ENCODE measurements around the gene DCANP1.

The DCANP1 gene

GRCh38 chr5:135456238-135457099, 9.3 kb upstream of the DCANP1 start:
- no peak for DNase-seq (ENCODE audit: low read depth, low spot score)

- no peak for DNase-seq (ENCODE audit: low read depth, low spot score)
These were observed 8.7 kb upstream of the DCANP1 start for GRCh38 chr5:135455876-135456237.

- DNase-seq (ENCODE audit: low read depth, low spot score): no peak
These were observed 7.8 kb upstream of the DCANP1 start for GRCh38 chr5:135454946-135455345.

- no peak for DNase-seq (ENCODE audit: low read depth, low spot score)
These were observed 6.5 kb upstream of the DCANP1 start for GRCh38 chr5:135453613-135454012.

- DNase-seq (ENCODE audit: low read depth, low spot score): no peak
These were observed 5.3 kb upstream of the DCANP1 start, which contains the start of gene TIFAB for GRCh38 chr5:135452321-135453030. TSS of gene TIFAB (minus strand) at chr5:135452351. CDS start at chr5:135449939, 2,412 bp downstream.

- no peak for DNase-seq (ENCODE audit: low read depth, low spot score)
These were observed 4.6 kb upstream of the DCANP1 start for GRCh38 chr5:135451581-135452320.

GRCh38 chr5:135450952-135451351, 3.8 kb upstream of the DCANP1 start:
- DNase-seq (ENCODE audit: low read depth, low spot score): no peak

- DNase-seq (ENCODE audit: low read depth, low spot score): no peak
These were observed 3.2 kb upstream of the DCANP1 start for GRCh38 chr5:135450336-135450735.

- no peak for DNase-seq (ENCODE audit: low read depth, low spot score)
These were observed 2.5 kb upstream of the DCANP1 start for GRCh38 chr5:135449644-135450043.

GRCh38 chr5:135448791-135449507, 1.8 kb upstream of the DCANP1 start:
- DNase-seq (ENCODE audit: low read depth, low spot score): no peak

GRCh38 chr5:135448071-135448739, 1.1 kb upstream of the DCANP1 start:
- no peak for DNase-seq (ENCODE audit: low read depth, low spot score)

- DNase-seq (ENCODE audit: low read depth, low spot score): no peak
These were observed 533 bp downstream of the DCANP1 start for GRCh38 chr5:135446615-135447014.

- DNase-seq (ENCODE audit: low read depth, low spot score): no peak
These were observed 942 bp downstream of the DCANP1 start for GRCh38 chr5:135446206-135446605.

- DNase-seq (ENCODE audit: low read depth, low spot score): no peak
These were observed 1.7 kb downstream of the DCANP1 start for GRCh38 chr5:135445306-135445985.

GRCh38 chr5:135444881-135445280, 2.3 kb downstream of the DCANP1 start:
- DNase-seq (ENCODE audit: low read depth, low spot score): no peak

GRCh38 chr5:135444360-135444759, 2.8 kb downstream of the DCANP1 start:
- DNase-seq (ENCODE audit: low read depth, low spot score): no peak

- DNase-seq (ENCODE audit: low read depth, low spot score): no peak
These were observed 3.8 kb downstream of the DCANP1 start for GRCh38 chr5:135443161-135443960.

- no peak for DNase-seq (ENCODE audit: low read depth, low spot score)
These were observed 4.6 kb downstream of the DCANP1 start for GRCh38 chr5:135442431-135443160.

- DNase-seq (ENCODE audit: low read depth, low spot score): no peak
These were observed 5.2 kb downstream of the DCANP1 start for GRCh38 chr5:135441919-135442318.

Data from smooth muscle cell of the brain vasculature (primary cell).